MM.1S (cell line): ENCODE measurements around the gene SKAP2.

Experiments
- DNase-seq: peaks from one replicate; pipeline ENCODE4 v3.0.0-alpha.2; 2015
- H2AFZ ChIP-seq: fragments of 300-600 bp; sonication (generic); 2 replicates; pipeline ENCODE4 v1.6.0; 2016; ENCODE audit warnings: antibody characterized with exemption, low read length
- H3F3A ChIP-seq: fragments of 300-600 bp; sonication (generic); 2 replicates; pipeline ENCODE4 v1.6.1; 2016; ENCODE audit warnings: mild to moderate bottlenecking, antibody characterized with exemption, low read length, moderate library complexity, mixed read lengths; ENCODE audit not compliant: insufficient read depth
- H3K27ac ChIP-seq: fragments of 300-600 bp; sonication (generic); 2 replicates; pipeline ENCODE4 v1.5.1; 2016; ENCODE audit warnings: mild to moderate bottlenecking, low read length
- H3K27me3 ChIP-seq: fragments of 300-600 bp; sonication (generic); replicated peaks from 2 replicates; pipeline ENCODE4 v1.6.0; 2016; ENCODE audit warnings: low read length; ENCODE audit not compliant: insufficient read depth
- H3K36me3 ChIP-seq: fragments of 300-600 bp; sonication (generic); replicated peaks from 2 replicates; pipeline ENCODE4 v1.6.1; 2016; ENCODE audit warnings: mild to moderate bottlenecking, low read length, mixed read lengths; ENCODE audit not compliant: insufficient read depth
- H3K4me1 ChIP-seq: fragments of 300-600 bp; sonication (generic); 2 replicates; pipeline ENCODE4 v1.6.1; 2016; ENCODE audit warnings: low read length, mixed read lengths
- H3K4me2 ChIP-seq: fragments of 300-600 bp; sonication (generic); 2 replicates; pipeline ENCODE4 v1.6.0; 2016; ENCODE audit warnings: low read depth, low read length
- H3K4me3 ChIP-seq: fragments of 300-600 bp; sonication (generic); 2 replicates; pipeline ENCODE4 v1.5.1; 2016; ENCODE audit warnings: low read length, mixed read lengths
- H3K79me2 ChIP-seq: fragments of 300-600 bp; sonication (generic); 2 replicates; pipeline ENCODE4 v1.6.1; 2016; ENCODE audit warnings: mixed run types, low read length, mixed read lengths
- H3K9ac ChIP-seq: fragments of 300-600 bp; sonication (generic); 2 replicates; pipeline ENCODE4 v1.6.1; 2016; ENCODE audit warnings: low read length, mixed read lengths
- H3K9me2 ChIP-seq: fragments of 300-600 bp; sonication (generic); replicated peaks from 2 replicates; pipeline ENCODE4 v1.6.1; 2016; ENCODE audit warnings: mild to moderate bottlenecking, low read length, mixed read lengths; ENCODE audit not compliant: insufficient read depth
- H3K9me3 ChIP-seq: fragments of 300-600 bp; sonication (generic); replicated peaks from 2 replicates; pipeline ENCODE4 v1.6.1; 2016; ENCODE audit warnings: mild to moderate bottlenecking, low read length, mixed read lengths; ENCODE audit not compliant: insufficient read depth
- H4K20me1 ChIP-seq: fragments of 300-600 bp; sonication (generic); 2 replicates; pipeline ENCODE4 v1.6.1; 2016; ENCODE audit warnings: mild to moderate bottlenecking, low read length, moderate library complexity, mixed read lengths; ENCODE audit not compliant: insufficient read depth
- CTCF ChIP-seq: fragments of 300-600 bp; sonication (generic); IDR thresholded peaks from 2 replicates; pipeline ENCODE4 v1.5.1; 2016; ENCODE audit warnings: antibody characterized with exemption, low read length, mixed read lengths
- EZH2 ChIP-seq: fragments of 300-600 bp; sonication (generic); optimal IDR thresholded peaks from 2 replicates; pipeline ENCODE3; 2017; ENCODE audit warnings: low read depth, mild to moderate bottlenecking, antibody characterized with exemption, low read length, mixed read lengths
- EZH2phosphoT487 ChIP-seq: fragments of 300-600 bp; sonication (generic); IDR thresholded peaks from 2 replicates; pipeline ENCODE4 v1.6.1; 2018; ENCODE audit warnings: antibody characterized with exemption, low read length

SKAP2 gene

GRCh38 chr7:26850193-26850651, 14.2 kb downstream of the SKAP2 start:
- TF ChIP-seq CTCF (no peak), EZH2phosphoT487 (no peak), EZH2 (no peak)
- peaks cover 7% of the 10 kb centered on the region; the same call in 1 of the 2 replicates for H3K4me1 ChIP-seq
- no peaks in the 10 kb centered on the region for H3K9me2 ChIP-seq
- 0 out of 2 replicates have a peak, but pooled peaks cover 3% of the 10 kb centered on the region for H3F3A ChIP-seq
- H3K4me2 ChIP-seq: no peak overlapping the region
- no peak overlapping the region for H3K27ac ChIP-seq
- no peak overlapping the region for H3K4me3 ChIP-seq
- no peaks in the 10 kb centered on the region for H3K9me3 ChIP-seq
- no peak for DNase-seq
- H4K20me1 ChIP-seq: no peaks in the 10 kb centered on the region
- no peak overlapping the region for H2AFZ ChIP-seq
- no peaks in the 10 kb centered on the region for H3K79me2 ChIP-seq
- no peaks in the 10 kb centered on the region for H3K36me3 ChIP-seq
- H3K27me3 ChIP-seq: no peaks in the 10 kb centered on the region
- H3K9ac ChIP-seq: no peak overlapping the region

- no peak for DNase-seq
- TF ChIP-seq CTCF: no peak
- TF ChIP-seq EZH2: no peak
- TF ChIP-seq EZH2phosphoT487: no peak
- H3K27me3 ChIP-seq: no peaks in the 10 kb centered on the region
Measured at GRCh38 chr7:26843705-26844104, 20.7 kb downstream of the SKAP2 start.

GRCh38 chr7:26842897-26843296, 21.5 kb downstream of the SKAP2 start:
- H3K4me2 ChIP-seq: no peak overlapping the region
- H3K79me2 ChIP-seq: no peaks in the 10 kb centered on the region
- H3F3A ChIP-seq: 0 out of 2 replicates have a peak, but pooled peaks cover 3% of the 10 kb centered on the region
- H4K20me1 ChIP-seq: no peaks in the 10 kb centered on the region
- no peaks in the 10 kb centered on the region for H3K9me2 ChIP-seq
- peaks cover 10% of the 10 kb centered on the region; the same call in 1 of the 2 replicates for H3K4me1 ChIP-seq
- no peaks in the 10 kb centered on the region for H3K27me3 ChIP-seq
- no peak for DNase-seq
- H2AFZ ChIP-seq: no peak overlapping the region
- no peak overlapping the region for H3K9ac ChIP-seq
- H3K9me3 ChIP-seq: no peaks in the 10 kb centered on the region
- TF ChIP-seq EZH2: no peak
- no peak for TF ChIP-seq EZH2phosphoT487
- TF ChIP-seq CTCF: no peak
- no peak overlapping the region for H3K27ac ChIP-seq
- no peak overlapping the region for H3K4me3 ChIP-seq
- no peaks in the 10 kb centered on the region for H3K36me3 ChIP-seq

More at GRCh38 chr7:26843705-26844104, 20.7 kb downstream of the SKAP2 start:
- H3K36me3 ChIP-seq: no peaks in the 10 kb centered on the region
- no peaks in the 10 kb centered on the region for H3K9me3 ChIP-seq
- no peaks in the 10 kb centered on the region for H3K79me2 ChIP-seq
- peaks cover 10% of the 10 kb centered on the region; the same call in 1 of the 2 replicates for H3K4me1 ChIP-seq
- H3K9ac ChIP-seq: no peak overlapping the region
- no peak overlapping the region for H3K4me2 ChIP-seq
- 0 out of 2 replicates have a peak, but pooled peaks cover 3% of the 10 kb centered on the region for H3F3A ChIP-seq
- no peak overlapping the region for H3K4me3 ChIP-seq
- no peaks in the 10 kb centered on the region for H3K9me2 ChIP-seq
- H2AFZ ChIP-seq: no peak overlapping the region
- H3K27ac ChIP-seq: no peak overlapping the region
- H4K20me1 ChIP-seq: no peaks in the 10 kb centered on the region
